Breast epithelium (tissue), 4 donors: ENCODE data around the gene C5orf22. TPM values are rescaled to one million over a fixed set of nuclear protein-coding genes. Genes with fewer than 3 reads are reported as not detected.

Experiments used
- DNase-seq, 2 donors: peaks; one replicate each; pipeline ENCODE4 v3.0.0-alpha.2; 2019; ENCODE audit warnings: low spot score in 2 of 2
- H3K27ac ChIP-seq, 2 donors: fragments of 200-600 bp; sonication (generic) in 1 of 2; one replicate each; pipeline ENCODE4 v1.5.1; 2016 to 2019; ENCODE audit warnings: mild to moderate bottlenecking in 1 of 2
- H3K27me3 ChIP-seq, 2 donors: fragments of 200-600 bp; sonication (generic) in 1 of 2; one replicate each; pipeline versions ENCODE4 v1.5.1 to v1.6.0; 2017 to 2019; ENCODE audit warnings: control low read depth in 1 of 2, mild to moderate bottlenecking in 1 of 2
- H3K36me3 ChIP-seq: fragments of 200-600 bp; one replicate; pipeline ENCODE4 v1.5.1; 2019
- H3K4me1 ChIP-seq, 2 donors: fragments of 200-600 bp; sonication (generic); one replicate each; pipeline ENCODE4 v1.5.1; 2016 to 2019; ENCODE audit warnings: control low read depth in 1 of 2
- H3K4me3 ChIP-seq, 3 donors: fragments of 200-600 bp; sonication (generic); 1 replicate in 2 of 3; 2 replicates in 1 of 3; pipeline ENCODE4 v1.5.1; 2016 to 2019; ENCODE audit warnings: mild to moderate bottlenecking in 3 of 3, moderate library complexity in 2 of 3
- H3K9me3 ChIP-seq, 2 donors: fragments of 200-600 bp; sonication (generic) in 1 of 2; one replicate each; pipeline ENCODE4 v1.5.1; 2016 to 2019; ENCODE audit warnings: control low read depth in 1 of 2
- POLR2A ChIP-seq: fragments of 450-650 bp; IDR thresholded peaks from one replicate; pipeline ENCODE4 v1.6.1; 2016; ENCODE audit warnings: antibody characterized with exemption, mild to moderate bottlenecking, moderate library complexity
- POLR2AphosphoS5 ChIP-seq, 3 donors: sonication (generic); formaldehyde crosslinking; IDR thresholded peaks; one replicate each; pipeline ENCODE4 v1.6.1; 2017; ENCODE audit warnings: antibody characterized with exemption in 3 of 3
- intact Hi-C: fragments of 100-400 bp; cut with DNase I; formaldehyde crosslinking; loops from one replicate; pipeline ENCODE4 v1.15.1; 2023; ENCODE audit warnings: low total_unique reads
- total RNA-seq, 3 donors: library from RNA; depleted of rRNA; stranded (reverse); fragments of >200 nt; gene quantifications; one replicate each; pipeline ENCODE4 v1.1.0, GENCODE V29; 2016
- TF ChIP-seq, protein P1 (sequence below), 3 donors: fragments of 450-650 bp; IDR thresholded peaks; one replicate each; pipeline ENCODE4 v1.5.1; 2016 to 2017; ENCODE audit warnings: antibody characterized with exemption in 3 of 3, mild to moderate bottlenecking in 3 of 3, moderate library complexity in 3 of 3

C5orf22 gene
- total RNA-seq, 3 donors from 2014 or later, result 14.4 to 25.8 (median 17.4) TPM

DNA sequence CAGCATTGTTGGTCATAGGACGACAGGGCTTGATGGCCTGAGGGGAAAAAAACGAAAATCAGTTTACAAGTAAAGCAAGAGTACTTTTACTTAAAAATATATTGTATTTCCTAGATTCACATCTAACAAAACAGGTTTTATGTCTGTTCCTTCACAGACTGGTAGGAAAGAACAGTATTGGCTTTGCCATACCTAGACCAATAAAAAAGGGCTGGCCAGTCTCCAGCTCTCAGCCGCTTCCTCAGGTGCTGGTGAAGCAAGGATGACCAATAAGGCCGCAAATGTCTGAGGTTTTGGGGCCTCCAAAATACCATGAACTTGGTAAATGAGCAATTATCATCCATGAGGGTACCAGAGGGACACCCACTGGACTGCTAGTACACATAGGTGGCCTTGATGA, 36.8 kb upstream of the C5orf22 start:
- DNase-seq, result no peak
- no peaks in the 10 kb centered on the region for H3K4me1 ChIP-seq
- TF ChIP-seq, protein P1, sequence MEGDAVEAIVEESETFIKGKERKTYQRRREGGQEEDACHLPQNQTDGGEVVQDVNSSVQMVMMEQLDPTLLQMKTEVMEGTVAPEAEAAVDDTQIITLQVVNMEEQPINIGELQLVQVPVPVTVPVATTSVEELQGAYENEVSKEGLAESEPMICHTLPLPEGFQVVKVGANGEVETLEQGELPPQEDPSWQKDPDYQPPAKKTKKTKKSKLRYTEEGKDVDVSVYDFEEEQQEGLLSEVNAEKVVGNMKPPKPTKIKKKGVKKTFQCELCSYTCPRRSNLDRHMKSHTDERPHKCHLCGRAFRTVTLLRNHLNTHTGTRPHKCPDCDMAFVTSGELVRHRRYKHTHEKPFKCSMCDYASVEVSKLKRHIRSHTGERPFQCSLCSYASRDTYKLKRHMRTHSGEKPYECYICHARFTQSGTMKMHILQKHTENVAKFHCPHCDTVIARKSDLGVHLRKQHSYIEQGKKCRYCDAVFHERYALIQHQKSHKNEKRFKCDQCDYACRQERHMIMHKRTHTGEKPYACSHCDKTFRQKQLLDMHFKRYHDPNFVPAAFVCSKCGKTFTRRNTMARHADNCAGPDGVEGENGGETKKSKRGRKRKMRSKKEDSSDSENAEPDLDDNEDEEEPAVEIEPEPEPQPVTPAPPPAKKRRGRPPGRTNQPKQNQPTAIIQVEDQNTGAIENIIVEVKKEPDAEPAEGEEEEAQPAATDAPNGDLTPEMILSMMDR (IDR thresholded peaks at IDR 0.05), result no peak
- TF ChIP-seq POLR2A (no peak), POLR2AphosphoS5 (IDR thresholded peaks at IDR 0.05) (no peak)
- intact Hi-C loops, result no loop called here
- H3K36me3 ChIP-seq, result peaks cover 14% of the 10 kb centered on the region
- H3K4me3 ChIP-seq, result no peak overlapping the region
- H3K27ac ChIP-seq, result no peak overlapping the region
- no peaks in the 10 kb centered on the region for H3K27me3 ChIP-seq
- H3K9me3 ChIP-seq, result no peaks in the 10 kb centered on the region

DNA sequence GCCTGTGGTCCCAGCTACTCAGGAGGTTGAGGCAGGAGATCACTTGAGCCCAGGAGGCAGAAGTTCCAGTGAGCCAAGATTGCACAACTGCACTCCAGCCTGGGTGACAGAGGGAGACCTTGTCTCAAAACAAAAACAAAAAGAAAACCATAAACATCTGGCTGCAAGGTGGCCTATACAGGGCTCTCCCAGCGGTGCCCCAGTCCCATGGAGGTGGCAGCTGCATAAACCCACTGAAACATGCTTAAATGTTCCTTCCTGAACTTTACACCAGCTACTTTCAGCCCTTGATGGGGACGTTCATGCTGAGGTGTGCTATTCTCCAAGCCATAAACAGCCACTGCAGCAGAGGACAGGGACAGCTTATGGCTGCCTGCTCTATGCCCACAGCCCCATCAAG, 35.8 kb upstream of the C5orf22 start:
- Histone ChIP-seq H3K4me1 (no peaks in the 10 kb centered on the region), H3K27me3 (no peaks in the 10 kb centered on the region), H3K9me3 (no peaks in the 10 kb centered on the region), H3K4me3 (no peak overlapping the region), H3K27ac (no peak overlapping the region), H3K36me3 (peaks cover 14% of the 10 kb centered on the region)
- intact Hi-C loops, result no loop called here
- no peak for DNase-seq
- no peak for TF ChIP-seq POLR2A

DNA sequence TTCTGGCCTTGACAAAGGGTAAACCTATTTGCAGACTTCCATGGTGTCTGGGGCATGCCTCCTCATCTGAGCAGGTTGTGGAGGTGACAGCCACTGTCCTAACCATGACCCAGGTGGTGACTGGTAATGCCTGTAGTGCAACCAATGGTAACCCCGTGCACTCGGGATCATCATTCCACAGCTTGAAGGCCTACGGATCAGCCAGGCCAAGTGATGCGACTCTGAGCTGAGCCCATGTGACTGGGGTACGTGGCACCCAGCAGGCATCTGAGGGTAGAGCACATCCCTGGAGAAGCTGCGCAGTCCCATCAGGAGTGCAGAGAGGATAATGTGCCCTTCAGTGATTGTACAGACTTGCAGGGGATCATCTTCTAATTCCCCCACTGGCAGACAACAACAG, 35.2 kb upstream of the C5orf22 start:
- Histone ChIP-seq H3K9me3 (no peaks in the 10 kb centered on the region), H3K36me3 (peaks cover 15% of the 10 kb centered on the region), H3K27ac (no peak overlapping the region), H3K4me3 (no peak overlapping the region), H3K4me1 (no peaks in the 10 kb centered on the region), H3K27me3 (no peaks in the 10 kb centered on the region)
- intact Hi-C loops, result no loop called here
- TF ChIP-seq POLR2A, result no peak
- no peak for DNase-seq

DNA sequence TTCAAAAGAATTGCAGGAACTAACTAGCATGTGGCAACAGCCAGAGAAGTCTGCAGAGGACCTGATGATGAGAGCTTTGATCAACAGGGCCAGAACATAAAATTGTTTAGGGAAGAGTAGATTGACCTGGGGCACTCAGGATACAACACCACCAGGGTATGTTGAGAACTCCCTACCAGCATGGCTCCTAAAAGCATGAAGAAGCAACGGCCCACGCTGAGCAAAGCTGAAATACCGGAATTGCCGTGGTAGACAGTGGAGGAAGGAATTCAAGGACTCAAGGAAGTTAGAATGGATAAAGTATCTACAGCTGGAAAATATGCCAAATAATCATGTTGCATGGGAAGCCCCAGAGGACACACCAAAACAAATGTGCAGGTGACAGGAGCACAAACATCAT, 31.8 kb upstream of the C5orf22 start:
- H3K36me3 ChIP-seq, result peaks cover 18% of the 10 kb centered on the region
- H3K4me3 ChIP-seq, result no peak overlapping the region
- no peak overlapping the region for H3K27ac ChIP-seq
- no peaks in the 10 kb centered on the region for H3K9me3 ChIP-seq
- no peaks in the 10 kb centered on the region for H3K4me1 ChIP-seq
- H3K27me3 ChIP-seq, result no peaks in the 10 kb centered on the region
- intact Hi-C loops, result no loop called here
- TF ChIP-seq POLR2AphosphoS5 (IDR thresholded peaks at IDR 0.05) (no peak), POLR2A (no peak)
- TF ChIP-seq, protein P1 (IDR thresholded peaks at IDR 0.05), result no peak
- DNase-seq, result no peak

DNA sequence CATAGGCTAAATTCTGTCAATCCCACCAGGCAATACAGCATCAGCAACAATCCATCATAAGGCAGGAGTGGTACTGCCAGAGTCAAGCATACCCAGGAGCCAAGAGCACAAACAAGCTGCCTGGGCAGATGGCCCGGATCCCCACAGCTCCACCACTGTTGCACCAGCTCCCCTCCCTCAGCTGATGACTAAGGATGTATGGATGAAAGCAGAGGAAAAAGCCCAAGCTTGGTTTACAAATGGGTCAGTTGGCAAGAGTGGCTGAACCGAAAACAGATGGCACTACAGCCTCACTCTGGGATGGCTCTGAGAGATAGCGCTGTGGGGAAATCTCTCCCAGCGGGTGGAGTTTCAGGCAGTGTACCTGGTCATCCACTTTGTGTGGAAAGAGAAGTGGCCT, 29.6 kb upstream of the C5orf22 start:
- peaks cover 9% of the 10 kb centered on the region for H3K36me3 ChIP-seq
- intact Hi-C loops, result no loop called here
- no peaks in the 10 kb centered on the region for H3K27me3 ChIP-seq
- no peak overlapping the region for H3K27ac ChIP-seq
- H3K4me3 ChIP-seq, result no peak overlapping the region
- no peaks in the 10 kb centered on the region for H3K9me3 ChIP-seq
- TF ChIP-seq POLR2A (no peak), POLR2AphosphoS5 (IDR thresholded peaks at IDR 0.05) (no peak)
- TF ChIP-seq, protein P1 (IDR thresholded peaks at IDR 0.05), result no peak
- H3K4me1 ChIP-seq, result no peaks in the 10 kb centered on the region
- DNase-seq, result no peak

DNA sequence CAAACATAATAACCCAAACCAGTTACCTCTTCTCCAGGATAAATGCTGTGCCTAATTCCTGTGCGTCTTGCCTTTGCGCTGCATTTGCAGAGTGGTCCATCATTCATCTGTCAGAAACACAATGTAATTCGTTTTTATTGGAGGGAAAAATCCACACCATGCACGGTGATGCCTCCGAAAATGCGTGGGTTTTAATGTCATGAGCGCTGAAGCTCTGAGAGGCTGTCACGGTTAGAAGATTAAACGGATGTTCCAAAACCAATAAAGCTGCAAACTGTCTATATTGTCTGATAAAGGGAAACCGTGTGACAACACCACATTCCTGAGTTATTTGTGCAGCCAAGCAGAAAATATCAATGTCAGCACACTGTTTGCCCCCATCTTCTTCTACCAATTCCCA, 27.6 kb upstream of the C5orf22 start:
- intact Hi-C loops, result no loop called here

More for the DNA sequence above, 27.6 kb upstream of the C5orf22 start:
- Histone ChIP-seq H3K27ac (no peak overlapping the region), H3K27me3 (no peaks in the 10 kb centered on the region), H3K4me1 (no peaks in the 10 kb centered on the region), H3K9me3 (no peaks in the 10 kb centered on the region), H3K36me3 (peaks cover 15% of the 10 kb centered on the region), H3K4me3 (no peak overlapping the region)
- TF ChIP-seq POLR2AphosphoS5 (IDR thresholded peaks at IDR 0.05) (no peak), POLR2A (no peak)
- TF ChIP-seq, protein P1 (IDR thresholded peaks at IDR 0.05), result no peak
- DNase-seq, result no peak
